SK-N-SH treated with all-trans-retinoic acid at 6 μM for 48 hours (cell line): Measurements from ENCODE around the gene SMC1B.

Source experiments
- ARNTL ChIP-seq: fragments of 450-650 bp; formaldehyde crosslinking; IDR thresholded peaks from 2 replicates; pipeline ENCODE4 v1.5.0; 2020; ENCODE audit warnings: low read depth, mild to moderate bottlenecking, moderate library complexity, borderline replicate concordance
- GLIS3 ChIP-seq: fragments of 250-450 bp; sonication (Bioruptor Pico); IDR thresholded peaks from 2 replicates; pipeline ENCODE4 v1.5.0; 2020; ENCODE audit warnings: mild to moderate bottlenecking, moderate library complexity
- RARB ChIP-seq: fragments of 250-450 bp; sonication (Bioruptor Pico); IDR thresholded peaks from 2 replicates; pipeline ENCODE4 v1.8.0; 2021; ENCODE audit warnings: mild to moderate bottlenecking, moderate library complexity
- SNAI2 ChIP-seq: fragments of 250-450 bp; sonication (Bioruptor Pico); IDR thresholded peaks from 2 replicates; pipeline ENCODE4 v1.5.0; 2020; ENCODE audit warnings: mild to moderate bottlenecking, moderate library complexity
- ZFP3 ChIP-seq: fragments of 250-450 bp; sonication (Bioruptor Pico); IDR thresholded peaks from 2 replicates; pipeline ENCODE4 v1.5.0; 2020; ENCODE audit warnings: mild to moderate bottlenecking, moderate library complexity
- ZNF565 ChIP-seq: fragments of 450-650 bp; formaldehyde crosslinking; conservative IDR thresholded peaks from 2 replicates; pipeline ENCODE4 v1.5.0; 2020; ENCODE audit warnings: low read depth, mild to moderate bottlenecking, moderate library complexity
- TF ChIP-seq, protein P1 (sequence below): fragments of 250-450 bp; sonication (Bioruptor Pico); IDR thresholded peaks from 2 replicates; pipeline ENCODE4 v1.5.1; 2020; ENCODE audit warnings: low read depth, mild to moderate bottlenecking, moderate library complexity
- TF ChIP-seq, protein P2 (sequence below): fragments of 250-450 bp; sonication (Bioruptor Pico); IDR thresholded peaks from 2 replicates; pipeline ENCODE4 v1.8.0; 2020; ENCODE audit warnings: mild to moderate bottlenecking, moderate library complexity, borderline replicate concordance

DNA sequence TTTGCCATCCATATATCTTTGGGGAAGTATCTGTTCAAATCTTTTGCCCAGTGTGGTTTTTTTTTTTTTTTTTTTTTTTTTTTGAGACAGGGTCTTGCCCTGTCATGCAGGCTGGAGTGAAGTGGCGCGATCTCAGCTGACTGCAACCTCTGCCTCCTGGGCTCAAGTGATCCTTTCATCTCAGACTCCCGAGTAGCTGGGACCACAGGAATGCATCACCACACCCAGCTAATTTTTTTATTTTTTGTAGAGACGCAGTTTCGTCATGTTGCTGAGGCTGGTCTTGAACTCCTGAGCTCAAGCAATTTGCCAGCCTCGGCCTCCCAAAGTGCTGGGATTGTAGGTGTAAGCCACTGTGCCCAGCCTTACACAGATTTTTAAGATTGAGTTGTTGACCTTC lies 108.4 kb downstream of the SMC1B start:
- TF ChIP-seq ARNTL (CRISPR knock-in tag) (no peak), RARB (CRISPR knock-in tag) (no peak), GLIS3 (CRISPR knock-in tag) (no peak), ZFP3 (no peak), SNAI2 (CRISPR knock-in tag) (no peak), ZNF565 (CRISPR knock-in tag) (no peak)
- TF ChIP-seq, protein P1, sequence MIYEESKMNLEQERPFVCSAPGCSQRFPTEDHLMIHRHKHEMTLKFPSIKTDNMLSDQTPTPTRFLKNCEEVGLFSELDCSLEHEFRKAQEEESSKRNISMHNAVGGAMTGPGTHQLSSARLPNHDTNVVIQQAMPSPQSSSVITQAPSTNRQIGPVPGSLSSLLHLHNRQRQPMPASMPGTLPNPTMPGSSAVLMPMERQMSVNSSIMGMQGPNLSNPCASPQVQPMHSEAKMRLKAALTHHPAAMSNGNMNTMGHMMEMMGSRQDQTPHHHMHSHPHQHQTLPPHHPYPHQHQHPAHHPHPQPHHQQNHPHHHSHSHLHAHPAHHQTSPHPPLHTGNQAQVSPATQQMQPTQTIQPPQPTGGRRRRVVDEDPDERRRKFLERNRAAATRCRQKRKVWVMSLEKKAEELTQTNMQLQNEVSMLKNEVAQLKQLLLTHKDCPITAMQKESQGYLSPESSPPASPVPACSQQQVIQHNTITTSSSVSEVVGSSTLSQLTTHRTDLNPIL (CRISPR knock-in tag), result no peak
- TF ChIP-seq, protein P2, sequence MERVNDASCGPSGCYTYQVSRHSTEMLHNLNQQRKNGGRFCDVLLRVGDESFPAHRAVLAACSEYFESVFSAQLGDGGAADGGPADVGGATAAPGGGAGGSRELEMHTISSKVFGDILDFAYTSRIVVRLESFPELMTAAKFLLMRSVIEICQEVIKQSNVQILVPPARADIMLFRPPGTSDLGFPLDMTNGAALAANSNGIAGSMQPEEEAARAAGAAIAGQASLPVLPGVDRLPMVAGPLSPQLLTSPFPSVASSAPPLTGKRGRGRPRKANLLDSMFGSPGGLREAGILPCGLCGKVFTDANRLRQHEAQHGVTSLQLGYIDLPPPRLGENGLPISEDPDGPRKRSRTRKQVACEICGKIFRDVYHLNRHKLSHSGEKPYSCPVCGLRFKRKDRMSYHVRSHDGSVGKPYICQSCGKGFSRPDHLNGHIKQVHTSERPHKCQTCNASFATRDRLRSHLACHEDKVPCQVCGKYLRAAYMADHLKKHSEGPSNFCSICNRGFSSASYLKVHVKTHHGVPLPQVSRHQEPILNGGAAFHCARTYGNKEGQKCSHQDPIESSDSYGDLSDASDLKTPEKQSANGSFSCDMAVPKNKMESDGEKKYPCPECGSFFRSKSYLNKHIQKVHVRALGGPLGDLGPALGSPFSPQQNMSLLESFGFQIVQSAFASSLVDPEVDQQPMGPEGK (CRISPR knock-in tag), result no peak
